SK-N-SH (cell line): ENCODE measurements around the gene TRPM2.

Experiments
- CTCF ChIP-seq: fragments of 200-600 bp; sonication (generic); IDR thresholded peaks from 2 replicates; pipeline ENCODE4 v1.6.1; 2017; ENCODE audit warnings: antibody characterized with exemption, mild to moderate bottlenecking, moderate library complexity
- EP300 ChIP-seq, 2 experiments: IDR thresholded peaks; 2 replicates each; pipeline versions ENCODE4 v1.4.0 to v1.6.1; 2012; ENCODE audit warnings: borderline replicate concordance in 1 of 2, low read depth in 1 of 2, low read length in 1 of 2
- FOSL2 ChIP-seq: IDR thresholded peaks from 2 replicates; pipeline ENCODE4 v1.4.0; 2012; ENCODE audit warnings: low read depth, mild to moderate bottlenecking, moderate library complexity, borderline replicate concordance
- IRF3 ChIP-seq: fragments of 150-350 bp; IDR thresholded peaks from 2 replicates; pipeline ENCODE4 v1.6.1; 2016; ENCODE audit warnings: mild to moderate bottlenecking, low read depth, low read length
- MAX ChIP-seq: IDR thresholded peaks from 2 replicates; pipeline ENCODE4 v1.4.0; 2012; ENCODE audit warnings: low read depth
- MXI1 ChIP-seq: IDR thresholded peaks from 2 replicates; pipeline ENCODE4 v1.6.1; 2012; ENCODE audit warnings: mild to moderate bottlenecking, low read depth, low read length, improper control_type of control experiment
- NRF1 ChIP-seq: IDR thresholded peaks from 2 replicates; pipeline ENCODE4 v1.6.1; 2012; ENCODE audit warnings: low read depth, mild to moderate bottlenecking, low read length
- POLR2AphosphoS5 ChIP-seq: IDR thresholded peaks from 2 replicates; pipeline ENCODE4 v1.6.1; 2012; ENCODE audit warnings: low read depth, low read length
- USF1 ChIP-seq: IDR thresholded peaks from 2 replicates; pipeline ENCODE4 v1.4.0; 2012; ENCODE audit warnings: low read depth, borderline replicate concordance
- USF2 ChIP-seq: fragments of 150-350 bp; IDR thresholded peaks from 2 replicates; pipeline ENCODE4 v1.6.1; 2017; ENCODE audit warnings: antibody characterized with exemption, low read length, low read depth, borderline replicate concordance

GRCh38 chr21:44324106-44324853, 29.1 kb upstream of the TRPM2 start:
- TF ChIP-seq USF2 (no peak), CTCF (no peak), MAX (no peak), EP300 (IDR thresholded peaks at IDR 0.05; ENCODE audit: borderline replicate concordance in 1 of 2, low read depth in 1 of 2, low read length in 1 of 2) (no peak), FOSL2 (no peak), IRF3 (no peak), MXI1 (no peak), NRF1 (no peak), POLR2AphosphoS5 (no peak), USF1 (no peak)
